Heart right ventricle (tissue), 16 donors: ENCODE results near the gene CREB5. TPM values are rescaled to one million over a fixed set of nuclear protein-coding genes. Genes with fewer than 3 reads are reported as not detected.

Experiments
- ATAC-seq, 8 donors: fragments of 200-7000 bp; cut with Tn5 transposase; one replicate each; pipeline ENCODE4 v1.9.1; 2020; ENCODE audit warnings: mild to moderate bottlenecking in 8 of 8, moderate library complexity in 8 of 8, moderate number of reproducible peaks in 1 of 8
- DNase-seq, 2 donors: peaks; one replicate each; pipeline ENCODE4 v3.0.0-alpha.2; 2020
- H3K27ac ChIP-seq, 10 donors: fragments of 200-600 bp; sonication (generic) in 2 of 10; one replicate each; pipeline versions ENCODE4 v1.5.0 to v1.8.0; 2020 to 2022; ENCODE audit warnings: mild to moderate bottlenecking in 3 of 10
- H3K27me3 ChIP-seq, 7 donors: fragments of 200-600 bp; one replicate each; pipeline ENCODE4 v1.8.0; 2021 to 2022; ENCODE audit warnings: mild to moderate bottlenecking in 2 of 7
- H3K36me3 ChIP-seq, 9 donors: fragments of 200-600 bp; sonication (generic) in 1 of 9; one replicate each; pipeline versions ENCODE4 v1.5.0 to v1.8.0; 2020 to 2022; ENCODE audit warnings: mild to moderate bottlenecking in 2 of 9
- H3K4me1 ChIP-seq, 9 donors: fragments of 200-600 bp; sonication (generic) in 1 of 9; one replicate each; pipeline versions ENCODE4 v1.5.0 to v1.8.0; 2020 to 2022; ENCODE audit warnings: mild to moderate bottlenecking in 4 of 9
- H3K4me3 ChIP-seq, 10 donors: fragments of 200-600 bp; sonication (generic) in 2 of 10; one replicate each; pipeline versions ENCODE4 v1.5.0 to v1.8.0; 2020 to 2022; ENCODE audit warnings: mild to moderate bottlenecking in 7 of 10, moderate library complexity in 2 of 10
- H3K9me3 ChIP-seq, 11 donors: fragments of 200-600 bp in 10 of 11; sonication (generic) in 2 of 11; one replicate each; pipeline versions ENCODE4 v1.5.0 to v1.8.0; 2013 to 2022; ENCODE audit warnings: mild to moderate bottlenecking in 2 of 11, control low read depth in 1 of 11, moderate library complexity in 1 of 11
- WGBS, 2 donors: extraction: QIAGEN DNeasy Blood & Tissue Kit; methylation state at CpG; one replicate each; pipeline ENCODE4 v1.1.7; 2013; ENCODE audit warnings: inconsistent platforms in 1 of 2; 5-methylcytosine and 5-hydroxymethylcytosine counted together
- intact Hi-C, 10 donors: fragments of 100-400 bp; cut with DNase I; formaldehyde crosslinking; loops; one replicate each; pipeline versions ENCODE4 v1.11.1 to v1.14.2; 2022
- polyA plus RNA-seq, 2 donors: library from polyadenylated mRNA; stranded (reverse); fragments of 200-250 nt; gene quantifications; one replicate each; pipeline ENCODE4 v1.2.3, GENCODE V29; 2013
- total RNA-seq, 10 donors: library from RNA; stranded (reverse); fragmentation: NEBNext Ultra II Directional in 3 of 10; extraction: Animal tissue kit (Norgen Biotek cat#: 25700) in 3 of 10; gene quantifications; one replicate each; pipeline versions ENCODE4 v1.2.1 to v1.2.4, GENCODE V29; 2021 to 2023
- TF ChIP-seq, protein P1 (sequence below), 9 donors: fragments of 200-600 bp; sonication (generic) in 2 of 9; IDR thresholded peaks; one replicate each; pipeline versions ENCODE4 v1.5.0 to v1.8.0; 2021 to 2022; ENCODE audit warnings: antibody characterized with exemption in 9 of 9, mild to moderate bottlenecking in 5 of 9, moderate library complexity in 1 of 9
- donor health status: Arrhythmogenic right ventricular cardiomyopathy.
- donor health status: ischemic (EF 13 %, LVEDD 7.1; RV severe dilation, severe dysfunction).
- donor health status: healthy with polysubstance abuse.
- donor health status: DM: no; HTN: yes; CAD: no.
- donor health status: DM: no; HTN: no; CAD: no.
- donor health status: ischemic (EF 25% LVEDD 6.9; RV normal size, moderate dysfunction).
- donor health status: ischemic (EF 25% LVEDD 5.7; RV mildly dilated, moderate dysfunction).
- donor health status: healthy.
- donor health status: DM: yes; HTN: yes; CAD: no.
- donor health status: Ischemic cardiomyopathy.
- donor health status: ischemic (EF 35%, LVEDD 5.7; RV mildly dilated, moderate dysfunction).
- donor health status: nonischemic (EF 11% LVEDD 7.7; RV severe dilation, severe dysfunction).
- donor health status: DM: yes; HTN: yes; CAD: no.
- donor health status: PGD.
- donor health status: ischemic (EF 29% LVEDD 5.4; RV normal size, mild dysfunction).
- donor health status: nonischemic (EF 23%, LVEDD 6.1; RV moderate dilation, normal function).

Gene CREB5
- total and polyA plus RNA-seq, 12 donors, result 4.7 to 170 (median 19.0) TPM

DNA sequence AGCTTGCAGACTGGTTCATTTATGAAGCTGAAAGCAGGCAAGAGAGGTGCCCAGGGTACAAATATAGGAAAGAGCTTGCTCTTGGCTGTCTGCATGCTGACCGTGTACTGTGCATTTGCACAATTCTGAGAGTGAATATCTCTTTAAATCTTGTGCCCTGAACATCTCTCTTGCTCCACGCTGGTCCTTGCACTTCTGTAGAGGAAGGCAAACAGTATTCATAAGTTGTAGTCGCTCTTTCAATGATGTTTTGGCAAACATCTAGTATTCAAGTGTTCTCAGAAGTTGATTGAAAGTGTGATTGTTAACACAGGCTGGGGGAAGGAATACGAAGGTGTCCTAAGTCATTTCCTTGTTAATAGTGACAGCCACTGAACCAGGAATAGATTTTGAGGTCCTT lies 332.6 kb downstream of the CREB5 start:
- ATAC-seq, result peak in 2 of 8 donors; percentile 14 to 23
- no peaks in the 10 kb centered on the region for H3K27me3 ChIP-seq
- no peaks in the 10 kb centered on the region for H3K36me3 ChIP-seq
- WGBS, 2 donors, result 30 to 39% methylated on average over 4 of the region's 4 CpGs
- no peaks in the 10 kb centered on the region for H3K9me3 ChIP-seq
- intact Hi-C loops, result loop anchor here in 1 of 10 donors (5.0 kb wide), 1 partner anchor 58 kb away; no protein-coding TSS in a partner anchor
- TF ChIP-seq, protein P1, sequence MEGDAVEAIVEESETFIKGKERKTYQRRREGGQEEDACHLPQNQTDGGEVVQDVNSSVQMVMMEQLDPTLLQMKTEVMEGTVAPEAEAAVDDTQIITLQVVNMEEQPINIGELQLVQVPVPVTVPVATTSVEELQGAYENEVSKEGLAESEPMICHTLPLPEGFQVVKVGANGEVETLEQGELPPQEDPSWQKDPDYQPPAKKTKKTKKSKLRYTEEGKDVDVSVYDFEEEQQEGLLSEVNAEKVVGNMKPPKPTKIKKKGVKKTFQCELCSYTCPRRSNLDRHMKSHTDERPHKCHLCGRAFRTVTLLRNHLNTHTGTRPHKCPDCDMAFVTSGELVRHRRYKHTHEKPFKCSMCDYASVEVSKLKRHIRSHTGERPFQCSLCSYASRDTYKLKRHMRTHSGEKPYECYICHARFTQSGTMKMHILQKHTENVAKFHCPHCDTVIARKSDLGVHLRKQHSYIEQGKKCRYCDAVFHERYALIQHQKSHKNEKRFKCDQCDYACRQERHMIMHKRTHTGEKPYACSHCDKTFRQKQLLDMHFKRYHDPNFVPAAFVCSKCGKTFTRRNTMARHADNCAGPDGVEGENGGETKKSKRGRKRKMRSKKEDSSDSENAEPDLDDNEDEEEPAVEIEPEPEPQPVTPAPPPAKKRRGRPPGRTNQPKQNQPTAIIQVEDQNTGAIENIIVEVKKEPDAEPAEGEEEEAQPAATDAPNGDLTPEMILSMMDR (IDR thresholded peaks at IDR 0.05), result no peak
- peak overlapping the region in 2 of 10 donors; percentile 31 to 56 for H3K27ac ChIP-seq
- H3K4me1 ChIP-seq, result peaks cover 2 to 44% (median 25%) of the 10 kb centered on the region in 9 donors
- H3K4me3 ChIP-seq, result no peak overlapping the region
- DNase-seq, result no peak

DNA sequence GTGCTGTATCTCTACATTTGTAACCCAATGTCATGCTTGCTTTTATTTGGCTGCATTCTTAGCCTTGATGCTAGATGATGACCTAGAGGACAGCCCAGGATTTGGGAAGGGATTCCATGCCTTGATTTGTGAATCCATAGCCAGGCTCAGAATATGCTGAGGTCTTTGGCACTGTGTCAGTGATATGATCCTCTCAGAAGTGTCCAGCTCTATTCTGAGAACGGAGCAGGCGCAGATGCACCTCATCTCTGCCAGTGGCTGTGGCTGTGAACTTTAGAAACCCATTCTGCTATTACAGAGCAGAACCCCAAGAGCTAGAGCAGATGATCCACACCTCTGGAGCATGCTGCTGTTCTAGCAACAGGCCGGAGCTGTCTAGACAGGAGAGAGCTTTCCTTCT lies 333.0 kb downstream of the CREB5 start:
- Histone ChIP-seq H3K4me3 (no peak overlapping the region), H3K9me3 (no peaks in the 10 kb centered on the region), H3K27ac (peak overlapping the region in 3 of 10 donors; percentile 15 to 56 (median 31)), H3K4me1 (peaks cover 2 to 44% (median 25%) of the 10 kb centered on the region in 9 donors), H3K27me3 (no peaks in the 10 kb centered on the region), H3K36me3 (no peaks in the 10 kb centered on the region)
- ATAC-seq (peak; percentile 43 to 95 (median 88)), DNase-seq (peak; percentile 29 to 45)
- WGBS, 2 donors, result 53 to 58% methylated on average over 3 of the region's 3 CpGs
- intact Hi-C loops, result loop anchor here in 1 of 10 donors (5.0 kb wide), 1 partner anchor 58 kb away; no protein-coding TSS in a partner anchor
- TF ChIP-seq, protein P1 (IDR thresholded peaks at IDR 0.05), result no peak

DNA sequence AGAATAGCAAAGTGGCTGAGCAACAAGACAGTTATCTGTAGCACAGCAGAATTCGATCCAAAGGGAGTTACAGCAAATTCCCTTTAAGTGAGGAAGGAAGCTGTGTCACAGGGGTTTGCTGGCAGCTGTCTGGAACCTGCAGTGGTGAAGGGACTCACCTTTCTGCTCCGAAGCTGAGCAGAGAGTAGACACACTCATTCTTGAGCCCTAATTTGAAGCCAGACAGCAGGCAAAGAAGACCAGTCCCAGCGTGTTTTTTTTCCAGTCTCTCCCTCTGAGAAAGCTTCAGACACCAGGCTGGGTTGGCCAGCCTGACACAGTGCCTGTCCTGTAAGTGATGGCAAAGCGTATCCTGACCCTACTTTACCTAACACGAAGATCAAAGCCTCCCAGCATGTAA lies 335.1 kb downstream of the CREB5 start:
- Histone ChIP-seq H3K27ac (no peak overlapping the region), H3K36me3 (no peaks in the 10 kb centered on the region), H3K9me3 (no peaks in the 10 kb centered on the region), H3K4me3 (no peak overlapping the region), H3K27me3 (no peaks in the 10 kb centered on the region), H3K4me1 (peaks cover 2 to 44% (median 25%) of the 10 kb centered on the region in 9 donors)
- intact Hi-C loops, result loop anchor here in 1 of 10 donors (5.0 kb wide), 1 partner anchor 60 kb away; no protein-coding TSS in a partner anchor
- WGBS, 2 donors, result 67 to 78% methylated on average over 5 of the region's 5 CpGs
- TF ChIP-seq, protein P1 (IDR thresholded peaks at IDR 0.05), result no peak
- DNase-seq (no peak), ATAC-seq (no peak)

DNA sequence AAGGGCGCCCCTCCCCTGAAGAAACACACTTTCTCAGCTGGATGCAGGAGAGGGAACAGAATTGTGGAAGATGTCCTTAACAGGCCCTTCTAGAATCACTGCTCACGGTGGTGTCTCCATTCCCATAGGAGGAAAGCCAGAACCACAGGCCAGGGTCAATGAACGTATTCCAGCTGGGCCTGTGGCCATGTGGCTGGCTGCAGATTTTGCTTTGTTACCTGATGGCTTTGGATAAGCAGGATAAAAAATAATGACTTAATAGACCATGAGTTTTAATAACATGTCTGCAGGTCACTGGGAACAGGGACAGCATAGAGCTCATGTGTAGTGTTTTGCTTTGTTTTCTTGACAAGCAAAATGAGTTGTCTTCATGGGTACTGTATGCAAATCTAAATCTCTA lies 335.5 kb downstream of the CREB5 start:
- no peak for ATAC-seq
- no peaks in the 10 kb centered on the region for H3K27me3 ChIP-seq
- no peaks in the 10 kb centered on the region for H3K36me3 ChIP-seq
- no peak overlapping the region for H3K27ac ChIP-seq
- intact Hi-C loops, result loop anchor here in 1 of 10 donors (5.0 kb wide), 1 partner anchor 61 kb away; no protein-coding TSS in a partner anchor
- peaks cover 2 to 44% (median 25%) of the 10 kb centered on the region in 9 donors for H3K4me1 ChIP-seq
- TF ChIP-seq, protein P1 (IDR thresholded peaks at IDR 0.05), result no peak
- no peak for DNase-seq
- no peak overlapping the region for H3K4me3 ChIP-seq
- WGBS, 2 donors, result 65 to 77% methylated on average over 3 of the region's 3 CpGs
- no peaks in the 10 kb centered on the region for H3K9me3 ChIP-seq
